ENCODE measurements around the gene CEMP1. TPM values are rescaled to one million over a fixed set of nuclear protein-coding genes. Genes with fewer than 3 reads are reported as not detected.

The CEMP1 gene
- total RNA-seq, 1 experiment from 2014 or later: not detected

DNA sequence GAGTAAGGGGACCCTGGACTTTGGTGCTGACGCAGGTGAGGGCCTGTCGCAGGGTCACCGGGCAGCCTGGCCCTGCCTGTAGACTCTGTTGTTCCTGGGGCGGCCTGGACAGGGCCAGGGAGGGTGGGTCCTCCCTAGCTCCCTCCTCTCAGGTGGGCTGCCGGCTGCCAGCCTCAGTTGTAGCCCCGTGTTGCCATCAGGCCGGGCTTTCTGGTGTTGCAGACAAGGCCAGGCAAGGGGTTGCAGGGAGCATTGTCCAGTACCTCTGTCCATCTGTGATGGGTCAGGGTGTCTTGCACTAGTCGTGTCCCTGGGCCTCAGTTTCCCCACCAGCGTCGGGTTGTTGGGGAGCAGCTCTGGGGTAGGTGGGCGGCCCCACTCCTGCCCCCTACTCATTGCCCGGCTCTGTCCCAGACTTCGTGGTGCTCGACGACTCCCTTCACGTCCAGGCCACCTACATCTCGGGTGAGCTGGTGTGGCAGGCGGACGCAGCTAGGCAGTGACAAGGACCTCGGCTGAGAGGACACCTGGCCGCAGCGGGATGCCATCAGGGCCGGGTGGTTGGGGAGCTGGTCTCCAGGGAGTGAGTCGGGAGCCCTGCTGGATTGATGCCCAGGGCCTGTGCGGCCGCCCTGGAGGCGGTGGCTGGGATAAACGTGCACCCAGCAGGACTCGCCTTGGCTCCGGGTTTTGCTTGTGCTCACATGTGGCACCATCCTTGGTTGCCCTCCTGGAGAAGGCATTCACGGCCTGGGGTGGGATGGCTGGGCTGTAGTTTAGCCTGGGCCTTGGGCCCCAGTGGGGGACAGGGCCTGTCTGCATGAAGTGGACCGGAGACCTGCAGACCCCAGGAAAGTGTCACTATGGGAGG is 1.9 kb downstream of the CEMP1 start:
- no peak overlapping the region for H2BK120ac ChIP-seq (ENCODE audit: low read depth, low read length, poor library complexity, severe bottlenecking)
- H3K4me2 ChIP-seq (ENCODE audit: insufficient read depth, insufficient read length, low read length): no peak overlapping the region
- peak; percentile 39; the same call in 1 of the 3 replicates for TF ChIP-seq CTCF (conservative IDR thresholded peaks at IDR 0.05)
- H2AK5ac ChIP-seq (ENCODE audit: insufficient read length, low read length): no peak overlapping the region
- Mint-ChIP-seq H3K4me1 (peaks cover 4 to 13% of the 10 kb centered on the region in 2 experiments), H3K27ac (no peak overlapping the region), H3K36me3 (ENCODE audit: insufficient read depth in 1 of 3, low read depth in 3 of 3) (peaks cover 4 to 33% (median 17%) of the 10 kb centered on the region in 3 experiments; a peak in 6 of 7 replicates), H3K9me3 (peaks cover 0 to 2% of the 10 kb centered on the region in 2 experiments; a peak in 1 of 5 replicates), H3K4me3 (no peak overlapping the region), H3K27me3 (ENCODE audit: low read depth) (peaks cover 4% of the 10 kb centered on the region; the same call in 1 of the 2 replicates)
- H2BK12ac ChIP-seq (ENCODE audit: insufficient read length, low read depth, low read length): no peak overlapping the region
- no peak overlapping the region for H2AFZ ChIP-seq (ENCODE audit: low read length)
- no peak for DNase-seq
- H4K8ac ChIP-seq (replicated peaks; ENCODE audit: insufficient read length, low read depth, low read length): no peak overlapping the region
- H3K9me3 ChIP-seq (ENCODE audit: control insufficient read depth, low read depth, low read length): no peaks in the 10 kb centered on the region
- no peak overlapping the region for H3K14ac ChIP-seq (ENCODE audit: insufficient read depth, low read length)
- WGBS (ENCODE audit: extremely low coverage, insufficient read length, low lambda C conversion rate): no CpG with 5 or more reads among the region's 32 CpGs
- no peak overlapping the region for H3K23ac ChIP-seq (ENCODE audit: insufficient read length, low read depth, low read length)
- H3K27me3 ChIP-seq (ENCODE audit: insufficient read depth, low read length): no peaks in the 10 kb centered on the region
- H3K4ac ChIP-seq (ENCODE audit: low read depth, low read length): no peak overlapping the region
- peaks cover 10% of the 10 kb centered on the region for H3K23me2 ChIP-seq (ENCODE audit: insufficient read length, low read depth, low read length, poor library complexity, severe bottlenecking)
- no peaks in the 10 kb centered on the region for H3K79me2 ChIP-seq (ENCODE audit: insufficient read depth, low read length)
- H4K91ac ChIP-seq (ENCODE audit: insufficient read length, low read depth, low read length): no peak overlapping the region
- H4K5ac ChIP-seq (ENCODE audit: insufficient read length, low read depth, low read length): no peak overlapping the region
- H3K79me1 ChIP-seq (ENCODE audit: insufficient read depth, low read depth, low read length, poor library complexity, severe bottlenecking): no peaks in the 10 kb centered on the region
- H3K18ac ChIP-seq (ENCODE audit: insufficient read length, low read depth, low read length): no peak overlapping the region
- no peak overlapping the region for H3K56ac ChIP-seq (ENCODE audit: insufficient read length, low read depth, low read length)
- no peak overlapping the region for H2BK5ac ChIP-seq (ENCODE audit: insufficient read length, low read length)
- H2BK20ac ChIP-seq (ENCODE audit: low read depth, low read length, poor library complexity, severe bottlenecking): no peak overlapping the region
- H3T11ph ChIP-seq (ENCODE audit: low read length): no peak overlapping the region
- H2BK15ac ChIP-seq (ENCODE audit: low read depth, low read length): no peak overlapping the region
- H3K27ac ChIP-seq (ENCODE audit: insufficient read length, low read depth, low read length): no peak overlapping the region
- no peaks in the 10 kb centered on the region for H3K4me1 ChIP-seq (ENCODE audit: insufficient read depth, low read length)
- H4K20me1 ChIP-seq (ENCODE audit: control insufficient read depth, insufficient read depth, insufficient read length): no peaks in the 10 kb centered on the region
- no peak overlapping the region for H3K9ac ChIP-seq (ENCODE audit: extremely low read depth, insufficient read length, low read length)
